T-helper 2 cell treated with Interferon-gamma antibody and Interleukin-4, amounts not matched to agents 5 μg/mL and 100 μg/mL, for 36 hours (primary cell): ENCODE data around the gene EIF3F.

Experiments used
- DNase-seq: peaks from one replicate; pipeline ENCODE4 v3.0.0; 2021; ENCODE audit warnings: low spot score
- H3K27ac Mint-ChIP-seq: one replicate; pipeline ENCODE4 v1.8.0; 2021; ENCODE audit warnings: mild to moderate bottlenecking, mixed read lengths
- H3K27me3 Mint-ChIP-seq: one replicate; pipeline ENCODE4 v1.8.0; 2021; ENCODE audit warnings: low read depth, mixed read lengths
- H3K36me3 Mint-ChIP-seq: one replicate; pipeline ENCODE4 v1.8.0; 2021; ENCODE audit warnings: low read depth, mixed read lengths
- H3K4me1 Mint-ChIP-seq: one replicate; pipeline ENCODE4 v1.8.0; 2021; ENCODE audit warnings: low read depth, mixed read lengths
- H3K4me3 Mint-ChIP-seq: one replicate; pipeline ENCODE4 v1.8.0; 2022; ENCODE audit warnings: mild to moderate bottlenecking, moderate library complexity, mixed read lengths
- H3K9me3 Mint-ChIP-seq: one replicate; pipeline ENCODE4 v1.8.0; 2021; ENCODE audit warnings: mixed read lengths

EIF3F gene

GRCh38 chr11:8021920-8022319 lies 34.8 kb downstream of the EIF3F start:
- no peaks in the 10 kb centered on the region for H3K36me3 Mint-ChIP-seq
- H3K4me1 Mint-ChIP-seq: peaks cover 19% of the 10 kb centered on the region
- H3K9me3 Mint-ChIP-seq: no peaks in the 10 kb centered on the region
- H3K27ac Mint-ChIP-seq: no peak overlapping the region
- H3K4me3 Mint-ChIP-seq: no peak overlapping the region
- peaks cover 36% of the 10 kb centered on the region for H3K27me3 Mint-ChIP-seq
- no peak for DNase-seq

- Mint-ChIP-seq H3K27ac (no peak overlapping the region), H3K36me3 (no peaks in the 10 kb centered on the region), H3K9me3 (no peaks in the 10 kb centered on the region)
These were observed 35.7 kb downstream of the EIF3F start for GRCh38 chr11:8022876-8023275.

GRCh38 chr11:8023831-8024555 lies 36.9 kb downstream of the EIF3F start:
- H3K27ac Mint-ChIP-seq: no peak overlapping the region
- no peak overlapping the region for H3K4me3 Mint-ChIP-seq
- no peaks in the 10 kb centered on the region for H3K9me3 Mint-ChIP-seq
- no peaks in the 10 kb centered on the region for H3K36me3 Mint-ChIP-seq
- H3K27me3 Mint-ChIP-seq: peaks cover 24% of the 10 kb centered on the region
- DNase-seq: no peak
- peaks cover 13% of the 10 kb centered on the region for H3K4me1 Mint-ChIP-seq

More at GRCh38 chr11:8022876-8023275, 35.7 kb downstream of the EIF3F start:
- DNase-seq: no peak
- Mint-ChIP-seq H3K4me3 (no peak overlapping the region), H3K27me3 (peaks cover 29% of the 10 kb centered on the region), H3K4me1 (peaks cover 19% of the 10 kb centered on the region)

- peaks cover 26% of the 10 kb centered on the region for H3K27me3 Mint-ChIP-seq
- H3K4me1 Mint-ChIP-seq: peaks cover 11% of the 10 kb centered on the region
- no peak overlapping the region for H3K4me3 Mint-ChIP-seq
- no peaks in the 10 kb centered on the region for H3K9me3 Mint-ChIP-seq
- no peak overlapping the region for H3K27ac Mint-ChIP-seq
- no peak for DNase-seq
- H3K36me3 Mint-ChIP-seq: no peaks in the 10 kb centered on the region
These were observed 38.0 kb downstream of the EIF3F start for GRCh38 chr11:8025123-8025522.

GRCh38 chr11:8025816-8026215 lies 38.7 kb downstream of the EIF3F start:
- Mint-ChIP-seq H3K9me3 (no peaks in the 10 kb centered on the region), H3K36me3 (no peaks in the 10 kb centered on the region), H3K4me1 (peaks cover 6% of the 10 kb centered on the region), H3K27ac (no peak overlapping the region), H3K4me3 (no peak overlapping the region), H3K27me3 (peaks cover 19% of the 10 kb centered on the region)
- DNase-seq: no peak

GRCh38 chr11:8026982-8027381 lies 39.8 kb downstream of the EIF3F start:
- DNase-seq: no peak
- peaks cover 6% of the 10 kb centered on the region for H3K4me1 Mint-ChIP-seq
- H3K9me3 Mint-ChIP-seq: no peaks in the 10 kb centered on the region
- H3K27me3 Mint-ChIP-seq: peaks cover 15% of the 10 kb centered on the region
- no peak overlapping the region for H3K27ac Mint-ChIP-seq
- no peak overlapping the region for H3K4me3 Mint-ChIP-seq
- H3K36me3 Mint-ChIP-seq: no peaks in the 10 kb centered on the region

GRCh38 chr11:8028766-8029165 lies 41.6 kb downstream of the EIF3F start:
- H3K27ac Mint-ChIP-seq: no peak overlapping the region
- no peaks in the 10 kb centered on the region for H3K9me3 Mint-ChIP-seq
- peaks cover 18% of the 10 kb centered on the region for H3K27me3 Mint-ChIP-seq
- no peak for DNase-seq
- H3K4me1 Mint-ChIP-seq: peaks cover 8% of the 10 kb centered on the region
- H3K36me3 Mint-ChIP-seq: no peaks in the 10 kb centered on the region
- no peak overlapping the region for H3K4me3 Mint-ChIP-seq

GRCh38 chr11:8030526-8031247 lies 43.5 kb downstream of the EIF3F start:
- Mint-ChIP-seq H3K9me3 (no peaks in the 10 kb centered on the region), H3K36me3 (no peaks in the 10 kb centered on the region), H3K4me3 (no peak overlapping the region), H3K27ac (no peak overlapping the region), H3K27me3 (peaks cover 18% of the 10 kb centered on the region), H3K4me1 (peaks cover 8% of the 10 kb centered on the region)
- DNase-seq: no peak

- Mint-ChIP-seq H3K27ac (no peak overlapping the region), H3K4me3 (no peak overlapping the region), H3K27me3 (peaks cover 18% of the 10 kb centered on the region), H3K9me3 (no peaks in the 10 kb centered on the region), H3K36me3 (no peaks in the 10 kb centered on the region), H3K4me1 (peaks cover 3% of the 10 kb centered on the region)
- no peak for DNase-seq
These were observed 44.3 kb downstream of the EIF3F start for GRCh38 chr11:8031248-8032115.

GRCh38 chr11:8032122-8032521 lies 45.0 kb downstream of the EIF3F start:
- H3K9me3 Mint-ChIP-seq: no peaks in the 10 kb centered on the region
- H3K27ac Mint-ChIP-seq: no peak overlapping the region
- H3K27me3 Mint-ChIP-seq: peaks cover 18% of the 10 kb centered on the region
- no peak for DNase-seq
- H3K36me3 Mint-ChIP-seq: no peaks in the 10 kb centered on the region
- H3K4me3 Mint-ChIP-seq: no peak overlapping the region
- peaks cover 1% of the 10 kb centered on the region for H3K4me1 Mint-ChIP-seq

GRCh38 chr11:8032576-8033304 lies 45.6 kb downstream of the EIF3F start:
- H3K27me3 Mint-ChIP-seq: peaks cover 18% of the 10 kb centered on the region
- peaks cover 1% of the 10 kb centered on the region for H3K4me1 Mint-ChIP-seq
- no peaks in the 10 kb centered on the region for H3K9me3 Mint-ChIP-seq
- H3K4me3 Mint-ChIP-seq: no peak overlapping the region
- no peak overlapping the region for H3K27ac Mint-ChIP-seq
- H3K36me3 Mint-ChIP-seq: no peaks in the 10 kb centered on the region
- no peak for DNase-seq

GRCh38 chr11:8033305-8034105 lies 46.4 kb downstream of the EIF3F start:
- no peaks in the 10 kb centered on the region for H3K9me3 Mint-ChIP-seq

GRCh38 chr11:8034106-8034585 lies 47.0 kb downstream of the EIF3F start:
- DNase-seq: no peak
- H3K27me3 Mint-ChIP-seq: peaks cover 15% of the 10 kb centered on the region
- H3K36me3 Mint-ChIP-seq: no peaks in the 10 kb centered on the region
- H3K27ac Mint-ChIP-seq: no peak overlapping the region
- H3K9me3 Mint-ChIP-seq: no peaks in the 10 kb centered on the region
- H3K4me3 Mint-ChIP-seq: no peak overlapping the region
- H3K4me1 Mint-ChIP-seq: peaks cover 1% of the 10 kb centered on the region

More at GRCh38 chr11:8033305-8034105, 46.4 kb downstream of the EIF3F start:
- Mint-ChIP-seq H3K4me3 (no peak overlapping the region), H3K27ac (no peak overlapping the region), H3K4me1 (peaks cover 1% of the 10 kb centered on the region), H3K27me3 (peaks cover 15% of the 10 kb centered on the region), H3K36me3 (no peaks in the 10 kb centered on the region)
- peak; percentile 28 for DNase-seq
